GM19328 (cell line): ENCODE data around the gene EIF4G3.
A peak's percentile ranks its signal among the peaks of the same experiment; 100 is the strongest.
"Not testable (repeated sequence)": the region's sequence is repeated elsewhere in the genome, so short reads cannot be mapped to it uniquely, and the experiment has no call there.

ENCODE experiments used
- ATAC-seq: cut with Tn5 transposase; IDR thresholded peaks from one replicate; pipeline ENCODE4 v1.9.1; 2021; ENCODE audit warnings: mild to moderate bottlenecking, moderate library complexity; ENCODE audit not compliant: unreplicated experiment

The EIF4G3 gene

GRCh38 chr1:20836230-20836629 is 340.5 kb downstream of the EIF4G3 start:
- no peak for ATAC-seq

- no peak for ATAC-seq
These were observed 341.9 kb downstream of the EIF4G3 start for GRCh38 chr1:20834780-20835179.

- ATAC-seq: no peak
These were observed 342.5 kb downstream of the EIF4G3 start for GRCh38 chr1:20834192-20834591.

- no peak for ATAC-seq
These were observed 346.3 kb downstream of the EIF4G3 start for GRCh38 chr1:20830378-20830777.

- ATAC-seq: no peak
These were observed 346.8 kb downstream of the EIF4G3 start for GRCh38 chr1:20829946-20830345.

GRCh38 chr1:20829531-20829930 is 347.2 kb downstream of the EIF4G3 start:
- no peak for ATAC-seq

GRCh38 chr1:20823845-20824244 is 352.9 kb downstream of the EIF4G3 start:
- no peak for ATAC-seq

- no peak for ATAC-seq
These were observed 355.2 kb downstream of the EIF4G3 start for GRCh38 chr1:20821466-20821865.

GRCh38 chr1:20819818-20820217 is 356.9 kb downstream of the EIF4G3 start:
- ATAC-seq: no peak

- ATAC-seq: no peak
These were observed 362.2 kb downstream of the EIF4G3 start for GRCh38 chr1:20814534-20814871.

GRCh38 chr1:20811916-20812315 is 364.8 kb downstream of the EIF4G3 start:
- ATAC-seq: no peak

- no peak for ATAC-seq
These were observed 383.5 kb downstream of the EIF4G3 start for GRCh38 chr1:20793236-20793635.

GRCh38 chr1:20792196-20792595 is 384.5 kb downstream of the EIF4G3 start:
- no peak for ATAC-seq

GRCh38 chr1:20790785-20791184 is 385.9 kb downstream of the EIF4G3 start:
- no peak for ATAC-seq

GRCh38 chr1:20789598-20789997 is 387.1 kb downstream of the EIF4G3 start:
- not testable (repeated sequence) for ATAC-seq

- ATAC-seq: no peak
These were observed 388.6 kb downstream of the EIF4G3 start for GRCh38 chr1:20787840-20788795.

- peak; percentile 57 for ATAC-seq
These were observed 389.5 kb downstream of the EIF4G3 start, which contains the start of gene HP1BP3 for GRCh38 chr1:20787029-20787839. Gene HP1BP3 (minus strand): TSS chr1:20787307. CDS start chr1:20780440, 6,867 bp downstream.

- peak; percentile 59 for ATAC-seq
These were observed 390.3 kb downstream of the EIF4G3 start for GRCh38 chr1:20786253-20787028.

- ATAC-seq: peak; percentile 1
These were observed 390.8 kb downstream of the EIF4G3 start for GRCh38 chr1:20785907-20786252.

GRCh38 chr1:20775700-20776099 is 401.0 kb downstream of the EIF4G3 start:
- no peak for ATAC-seq

- ATAC-seq: no peak
These were observed 404.9 kb downstream of the EIF4G3 start for GRCh38 chr1:20771780-20772179.
